Osteoblast (primary cell): ENCODE results near the gene WNT1. TPM values are rescaled to one million over a fixed set of nuclear protein-coding genes. Genes with fewer than 3 reads are reported as not detected.

Experiments used
- DNase-seq: peaks from one replicate; pipeline ENCODE4 v3.0.0; 2011; ENCODE audit warnings: low spot score, mixed read lengths; ENCODE audit not compliant: insufficient read length; ENCODE audit errors: missing footprints
- H2AFZ ChIP-seq: 2 replicates; pipeline ENCODE4 v1.6.0; 2011; ENCODE audit warnings: mild to moderate bottlenecking, low read length
- H3K27ac ChIP-seq: 2 replicates; pipeline ENCODE4 v1.5.1; 2011; ENCODE audit warnings: mild to moderate bottlenecking, low read depth, low read length, moderate library complexity
- H3K27me3 ChIP-seq: 2 replicates; pipeline ENCODE4 v1.6.0; 2012; ENCODE audit warnings: mild to moderate bottlenecking, control low read depth, inconsistent platforms, low read length, moderate library complexity; ENCODE audit not compliant: insufficient read depth
- H3K36me3 ChIP-seq: 2 replicates; pipeline ENCODE4 v1.5.1; 2011; ENCODE audit warnings: mild to moderate bottlenecking, low read length, control low read depth, moderate library complexity; ENCODE audit not compliant: insufficient read depth
- H3K4me1 ChIP-seq: 2 replicates; pipeline ENCODE4 v1.5.1; 2011; ENCODE audit warnings: mild to moderate bottlenecking, low read length, control low read depth, moderate library complexity; ENCODE audit not compliant: insufficient read depth
- H3K4me2 ChIP-seq: 2 replicates; pipeline ENCODE4 v1.6.0; 2011; ENCODE audit warnings: mild to moderate bottlenecking, low read length; ENCODE audit not compliant: insufficient read depth
- H3K4me3 ChIP-seq: fragments of 200-600 bp; sonication (generic); 3 replicates; pipeline ENCODE4 v1.5.1; 2012; ENCODE audit warnings: mild to moderate bottlenecking, low read length, inconsistent platforms; ENCODE audit not compliant: insufficient read depth
- H3K79me2 ChIP-seq: 2 replicates; pipeline ENCODE4 v1.6.0; 2012; ENCODE audit warnings: mild to moderate bottlenecking, low read length, control low read depth, inconsistent platforms; ENCODE audit not compliant: insufficient read depth
- H3K9me3 ChIP-seq: 2 replicates; pipeline ENCODE4 v1.5.1; 2011; ENCODE audit warnings: low read depth, low read length, control low read depth
- H4K20me1 ChIP-seq: 2 replicates; pipeline ENCODE4 v1.6.0; 2012; ENCODE audit warnings: mild to moderate bottlenecking, low read length, control low read depth; ENCODE audit not compliant: insufficient read depth
- total RNA-seq: library from RNA; depleted of rRNA; stranded (reverse); fragments of >200 nt; gene quantifications from 2 replicates; pipeline ENCODE4 v1.2.3, GENCODE V29; 2012
- TF ChIP-seq, protein P1 (sequence below): IDR thresholded peaks from 2 replicates; pipeline ENCODE4 v1.5.1; 2011; ENCODE audit warnings: mild to moderate bottlenecking, low read depth, low read length, moderate library complexity; ENCODE audit errors: extremely low read depth

WNT1 gene
- total RNA-seq, 1 donor: not detected

DNA sequence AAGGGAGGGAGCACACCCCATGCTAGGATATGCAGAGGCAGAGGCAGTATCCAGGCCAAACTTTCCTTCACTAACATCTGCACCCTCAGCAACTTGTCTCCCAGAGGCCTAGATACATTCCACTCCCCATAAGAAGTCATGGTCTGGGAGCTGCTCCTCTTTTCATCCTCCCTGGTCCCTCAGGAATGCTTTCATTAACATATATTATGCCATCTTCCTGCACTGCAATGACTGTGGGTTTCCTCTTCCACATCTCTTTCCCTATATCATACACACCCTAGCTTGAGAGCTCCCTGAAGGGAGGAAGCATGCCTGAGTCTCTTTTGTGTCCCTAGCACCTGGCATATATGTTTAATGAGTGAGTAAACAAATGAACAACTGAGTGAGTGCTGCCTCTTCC is 12.4 kb downstream of the WNT1 start:
- Histone ChIP-seq H3K79me2 (no peaks in the 10 kb centered on the region), H3K4me1 (peaks cover 4% of the 10 kb centered on the region), H3K27ac (no peak overlapping the region), H3K36me3 (no peaks in the 10 kb centered on the region), H3K4me2 (no peak overlapping the region), H3K9me3 (no peaks in the 10 kb centered on the region), H3K27me3 (peaks cover 47% of the 10 kb centered on the region), H4K20me1 (no peaks in the 10 kb centered on the region), H2AFZ (no peak overlapping the region), H3K4me3 (no peak overlapping the region)
- TF ChIP-seq, protein P1, sequence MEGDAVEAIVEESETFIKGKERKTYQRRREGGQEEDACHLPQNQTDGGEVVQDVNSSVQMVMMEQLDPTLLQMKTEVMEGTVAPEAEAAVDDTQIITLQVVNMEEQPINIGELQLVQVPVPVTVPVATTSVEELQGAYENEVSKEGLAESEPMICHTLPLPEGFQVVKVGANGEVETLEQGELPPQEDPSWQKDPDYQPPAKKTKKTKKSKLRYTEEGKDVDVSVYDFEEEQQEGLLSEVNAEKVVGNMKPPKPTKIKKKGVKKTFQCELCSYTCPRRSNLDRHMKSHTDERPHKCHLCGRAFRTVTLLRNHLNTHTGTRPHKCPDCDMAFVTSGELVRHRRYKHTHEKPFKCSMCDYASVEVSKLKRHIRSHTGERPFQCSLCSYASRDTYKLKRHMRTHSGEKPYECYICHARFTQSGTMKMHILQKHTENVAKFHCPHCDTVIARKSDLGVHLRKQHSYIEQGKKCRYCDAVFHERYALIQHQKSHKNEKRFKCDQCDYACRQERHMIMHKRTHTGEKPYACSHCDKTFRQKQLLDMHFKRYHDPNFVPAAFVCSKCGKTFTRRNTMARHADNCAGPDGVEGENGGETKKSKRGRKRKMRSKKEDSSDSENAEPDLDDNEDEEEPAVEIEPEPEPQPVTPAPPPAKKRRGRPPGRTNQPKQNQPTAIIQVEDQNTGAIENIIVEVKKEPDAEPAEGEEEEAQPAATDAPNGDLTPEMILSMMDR: no peak
- peak; percentile 22 for DNase-seq

DNA sequence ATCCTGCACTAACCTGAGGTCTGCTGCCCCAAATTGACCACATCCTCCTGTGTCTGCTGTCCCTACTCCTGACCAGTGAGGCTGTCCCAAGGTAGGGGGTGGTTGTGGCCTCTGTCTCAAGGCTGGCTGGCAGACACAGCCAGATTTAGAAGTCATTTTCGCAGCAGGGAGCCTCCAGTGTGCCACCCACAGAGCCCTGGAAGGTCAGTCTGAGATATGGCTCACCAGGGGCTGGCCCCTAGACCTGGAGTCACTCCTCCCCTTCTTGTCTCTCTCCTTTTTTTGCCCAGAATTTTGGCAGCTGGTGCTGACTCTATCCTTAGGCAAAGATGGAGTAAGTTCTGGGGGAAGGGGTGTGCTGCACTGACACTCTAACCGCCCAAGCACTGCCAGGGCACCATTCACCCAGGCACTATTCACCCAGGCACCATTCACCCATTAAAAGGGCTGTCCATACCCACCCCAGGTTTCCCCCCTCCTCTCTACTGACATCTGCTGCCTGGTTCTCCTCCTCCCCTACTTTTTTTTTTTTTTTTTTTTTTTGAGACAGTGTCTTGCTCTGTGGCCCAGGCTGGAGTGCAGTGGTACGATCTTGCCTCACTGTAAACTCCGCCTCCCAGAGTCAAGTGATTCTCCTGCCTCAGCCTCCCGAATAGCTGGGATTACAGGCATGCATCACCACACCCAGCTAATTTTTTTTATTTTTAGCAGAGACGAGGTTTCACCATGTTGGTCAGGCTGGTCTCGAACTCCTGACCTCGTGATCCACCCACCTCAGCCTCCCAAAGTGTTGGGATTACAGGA is 13.3 kb downstream of the WNT1 start:
- H3K36me3 ChIP-seq: no peaks in the 10 kb centered on the region
- TF ChIP-seq, protein P1: no peak
- no peaks in the 10 kb centered on the region for H3K79me2 ChIP-seq
- H3K4me1 ChIP-seq: peaks cover 4% of the 10 kb centered on the region
- no peak for DNase-seq
- H4K20me1 ChIP-seq: no peaks in the 10 kb centered on the region
- no peak overlapping the region for H2AFZ ChIP-seq
- H3K9me3 ChIP-seq: no peaks in the 10 kb centered on the region
- H3K27me3 ChIP-seq: peaks cover 40% of the 10 kb centered on the region
- no peak overlapping the region for H3K4me2 ChIP-seq
- no peak overlapping the region for H3K27ac ChIP-seq
- H3K4me3 ChIP-seq: no peak overlapping the region

DNA sequence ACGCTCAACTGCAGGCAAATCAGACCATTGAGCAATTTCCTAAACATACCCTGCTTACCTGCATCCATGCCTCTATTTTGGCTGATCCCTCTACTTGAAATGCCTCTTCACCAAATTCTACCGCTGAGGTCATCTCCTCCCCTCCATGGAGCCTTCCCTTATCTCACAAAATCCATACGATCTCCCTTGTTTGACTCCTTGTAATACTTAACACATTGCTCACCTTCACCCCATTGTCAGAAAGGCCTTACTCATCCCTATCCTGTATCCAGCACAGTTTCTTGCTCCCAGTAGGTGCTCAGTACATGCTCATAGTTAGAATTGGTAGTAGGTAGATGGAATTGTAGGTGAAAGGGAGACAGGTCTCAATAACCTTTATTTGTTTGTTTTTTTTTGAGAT is 15.7 kb downstream of the WNT1 start:
- no peak overlapping the region for H2AFZ ChIP-seq
- peaks cover 45% of the 10 kb centered on the region for H3K27me3 ChIP-seq
- H3K9me3 ChIP-seq: no peaks in the 10 kb centered on the region
- peaks cover 12% of the 10 kb centered on the region for H3K4me1 ChIP-seq
- no peaks in the 10 kb centered on the region for H3K79me2 ChIP-seq
- H3K4me3 ChIP-seq: no peak overlapping the region
- peak; percentile 90 for DNase-seq
- no peaks in the 10 kb centered on the region for H3K36me3 ChIP-seq
- TF ChIP-seq, protein P1: no peak
- H4K20me1 ChIP-seq: no peaks in the 10 kb centered on the region
- no peak overlapping the region for H3K27ac ChIP-seq
- H3K4me2 ChIP-seq: no peak overlapping the region

DNA sequence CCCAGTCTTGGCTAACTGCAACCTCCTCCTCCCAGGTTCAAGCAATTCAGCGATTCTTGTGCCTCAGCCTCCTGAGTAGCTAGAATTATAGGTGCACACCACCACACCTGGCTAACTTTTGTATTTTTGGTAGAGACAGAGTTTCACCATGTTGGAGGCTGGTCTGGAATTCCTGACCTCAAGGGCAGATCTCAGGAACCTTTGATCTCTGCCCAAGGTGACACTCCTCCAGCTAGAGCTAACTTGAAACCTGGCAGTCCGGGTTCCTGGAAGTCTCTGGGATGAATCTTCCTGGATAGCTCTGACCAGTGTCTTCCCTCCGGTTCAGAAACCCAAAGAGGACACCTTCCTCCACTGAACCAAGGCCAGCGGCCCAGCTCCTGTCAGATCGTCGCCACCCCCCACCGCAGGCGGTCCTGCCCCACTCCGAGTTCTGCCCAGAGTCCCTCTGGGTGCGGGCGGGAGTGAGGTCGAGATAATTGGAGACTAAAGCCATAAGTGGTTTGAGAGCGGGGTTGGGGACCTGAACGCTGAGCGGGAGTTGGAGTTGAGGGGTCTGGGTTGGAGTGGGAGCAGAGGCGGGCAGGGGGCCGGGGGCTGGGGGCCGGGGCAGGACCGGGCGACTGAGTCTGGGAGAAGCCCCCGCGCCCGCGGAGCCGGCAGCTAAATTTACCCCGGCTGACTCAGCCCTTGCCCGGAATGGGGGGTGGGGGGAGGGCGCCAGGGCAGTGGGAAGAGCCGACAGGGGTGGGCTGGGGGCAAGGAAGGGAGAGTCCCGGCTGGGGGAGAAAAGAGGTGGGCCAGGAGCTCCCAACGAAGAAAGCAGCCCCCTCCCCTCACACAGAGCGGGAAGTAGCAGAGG is 16.3 kb downstream of the WNT1 start:
- H3K4me3 ChIP-seq: peak overlapping the region; percentile 54
- TF ChIP-seq, protein P1: no peak
- no peaks in the 10 kb centered on the region for H3K79me2 ChIP-seq
- no peak overlapping the region for H2AFZ ChIP-seq
- peaks cover 40% of the 10 kb centered on the region for H3K27me3 ChIP-seq
- H3K9me3 ChIP-seq: no peaks in the 10 kb centered on the region
- peak; percentile 91 for DNase-seq
- H3K27ac ChIP-seq: no peak overlapping the region
- H4K20me1 ChIP-seq: no peaks in the 10 kb centered on the region
- peaks cover 17% of the 10 kb centered on the region for H3K4me1 ChIP-seq
- no peaks in the 10 kb centered on the region for H3K36me3 ChIP-seq
- H3K4me2 ChIP-seq: peak overlapping the region; percentile 74
